Measurements from ENCODE around the gene MGAM2. TPM values are rescaled to one million over a fixed set of nuclear protein-coding genes. Genes with fewer than 3 reads are reported as not detected.

Gene MGAM2
- total and polyA plus RNA-seq, 10 donors, result 0.03 to 12.1 (median 3.0) TPM

DNA sequence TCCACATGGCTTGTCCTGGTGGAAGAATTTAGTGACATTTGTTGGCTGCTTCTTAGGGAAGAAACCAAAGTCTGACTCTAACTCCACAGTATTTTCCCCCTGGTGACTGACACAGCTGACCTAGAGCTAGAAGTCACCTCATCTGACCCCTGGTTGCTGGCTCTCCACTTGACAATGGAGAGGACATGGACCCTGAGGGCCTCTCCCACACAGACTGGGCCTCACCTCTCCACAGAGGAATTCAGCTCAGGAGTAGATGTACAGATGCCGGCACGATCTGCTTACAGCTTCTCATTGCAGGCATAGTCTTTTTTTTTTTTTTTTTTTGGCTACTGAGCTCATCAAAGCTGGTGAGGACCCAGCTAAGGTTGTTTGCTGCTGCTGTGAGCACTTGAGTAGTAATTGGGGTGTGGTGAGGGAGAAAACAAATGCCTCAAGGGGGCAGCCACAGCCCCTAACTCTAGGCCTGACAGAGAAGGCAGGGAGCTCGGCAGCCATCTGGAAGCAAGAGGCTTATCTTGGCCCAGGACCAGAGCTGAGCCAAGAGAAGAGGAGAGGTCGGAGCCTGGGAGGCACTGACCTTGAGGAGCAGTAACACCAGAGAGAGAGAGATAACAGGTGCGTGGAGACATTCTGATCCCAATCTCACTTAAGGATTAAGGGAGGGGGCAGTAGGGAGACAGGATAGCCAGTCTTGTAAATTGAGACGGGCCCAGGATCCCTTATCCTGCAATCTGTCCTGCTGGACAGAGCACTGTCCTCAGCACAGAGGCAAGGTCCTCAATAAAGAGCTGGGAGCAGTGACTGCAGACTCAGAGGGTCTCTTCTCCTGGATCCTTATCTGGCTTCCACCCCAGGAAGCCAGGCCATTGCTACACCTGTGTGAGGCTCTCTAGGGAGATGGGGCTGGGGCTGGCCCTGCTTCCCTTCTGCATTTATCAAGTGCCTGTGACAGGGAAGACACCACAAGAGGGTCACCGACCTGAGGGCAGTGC is 136.9 kb downstream of the MGAM2 start:
- Histone ChIP-seq H3K27me3 (replicated peaks in 1 of 7) (peaks cover 0 to 12% (median 0%) of the 10 kb centered on the region in 7 donors), H3K9me3 (no peaks in the 10 kb centered on the region), H3K4me3 (no peak overlapping the region), H3K36me3 (no peaks in the 10 kb centered on the region), H3K27ac (no peak overlapping the region), H3K4me1 (no peaks in the 10 kb centered on the region)
- no peak for TF ChIP-seq CTCF (IDR thresholded peaks at IDR 0.05 in 8 of 11, conservative IDR thresholded peaks at IDR 0.05 in 3 of 11)
- WGBS, 5 donors, result 61 to 74% (median 67%) methylated on average over 7 of the region's 7 CpGs
- no peak for DNase-seq
- intact Hi-C loops (cut with DNase I; ENCODE audit: low total_unique reads), result no loop called here

DNA sequence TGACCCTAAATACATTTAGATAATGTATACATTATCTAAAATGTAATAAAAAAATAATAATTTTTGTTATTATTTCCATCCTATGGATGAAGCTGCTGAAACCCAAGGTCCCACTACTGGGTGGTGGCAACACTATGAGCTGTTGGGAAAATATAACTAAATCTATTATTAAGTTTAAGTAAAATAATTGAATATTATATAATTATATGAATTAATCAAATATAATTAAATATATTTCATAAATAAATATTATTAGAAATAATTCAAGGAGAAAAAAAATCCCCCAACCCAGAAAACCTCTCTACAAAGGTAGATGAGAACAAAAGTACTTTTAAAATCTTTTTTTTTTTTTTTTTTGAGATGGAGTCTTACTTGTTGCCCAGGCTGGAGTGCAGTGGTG is 138.4 kb downstream of the MGAM2 start:
- Histone ChIP-seq H3K4me3 (no peak overlapping the region), H3K9me3 (no peaks in the 10 kb centered on the region), H3K27ac (no peak overlapping the region), H3K4me1 (no peaks in the 10 kb centered on the region), H3K36me3 (no peaks in the 10 kb centered on the region), H3K27me3 (replicated peaks in 1 of 7) (peaks cover 0 to 4% (median 0%) of the 10 kb centered on the region in 7 donors)
- intact Hi-C loops (cut with DNase I; ENCODE audit: low total_unique reads), result no loop called here
- no peak for DNase-seq
- no peak for TF ChIP-seq POLR2AphosphoS5 (IDR thresholded peaks at IDR 0.05)

DNA sequence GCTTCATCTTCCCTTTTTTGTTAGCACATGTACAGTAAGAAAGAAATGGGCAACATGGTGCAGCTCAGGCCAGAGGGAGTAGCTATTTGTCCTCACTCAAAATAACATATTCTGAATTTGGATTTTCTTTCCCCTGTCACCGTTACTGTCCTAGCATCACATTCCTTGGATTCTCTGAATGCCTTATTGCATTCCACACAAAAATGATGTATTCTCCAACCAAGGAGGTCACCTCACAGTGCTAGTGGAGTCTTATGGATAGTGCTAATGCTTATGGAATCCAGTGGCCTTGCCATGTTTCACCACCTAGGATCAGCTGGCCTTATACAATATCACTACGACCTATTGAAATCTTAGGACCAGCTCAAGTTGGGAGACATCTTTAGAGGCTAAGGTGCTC is 139.2 kb downstream of the MGAM2 start:
- no peaks in the 10 kb centered on the region for H3K9me3 ChIP-seq
- intact Hi-C loops (cut with DNase I; ENCODE audit: low total_unique reads), result no loop called here
- DNase-seq, result no peak
- H3K4me3 ChIP-seq, result no peak overlapping the region
- H3K4me1 ChIP-seq, result no peaks in the 10 kb centered on the region
- H3K36me3 ChIP-seq, result no peaks in the 10 kb centered on the region
- TF ChIP-seq POLR2AphosphoS5 (IDR thresholded peaks at IDR 0.05), result no peak
- no peak for TF ChIP-seq CTCF (IDR thresholded peaks at IDR 0.05 in 8 of 11, conservative IDR thresholded peaks at IDR 0.05 in 3 of 11)
- no peak for TF ChIP-seq POLR2A (IDR thresholded peaks at IDR 0.05)
- no peaks in the 10 kb centered on the region for H3K27me3 ChIP-seq (replicated peaks in 1 of 7)
- WGBS, 5 donors, result 83 to 95% (median 87%) methylated on average over 2 of the region's 2 CpGs
- no peak overlapping the region for H3K27ac ChIP-seq

GRCh38 chr7:142257958-142258357 is 146.4 kb downstream of the MGAM2 start, which contains the start of gene PRSS58:
TSS of gene PRSS58 (minus strand) at chr7:142258058. CDS start at chr7:142257707, 351 bp downstream.
- Histone ChIP-seq H3K4me3 (no peak within 1 kb of the TSS), H3K4me1 (no peaks in the 10 kb centered on the region), H3K36me3 (no peaks in the 10 kb centered on the region), H3K9me3 (peaks cover 0 to 19% (median 5%) of the 10 kb centered on the region in 8 donors), H3K27ac (no peak within 1 kb of the TSS), H3K27me3 (replicated peaks in 1 of 7) (no peaks in the 10 kb centered on the region)
- TF ChIP-seq POLR2A (IDR thresholded peaks at IDR 0.05), result no peak
- TF ChIP-seq CTCF (IDR thresholded peaks at IDR 0.05 in 8 of 11, conservative IDR thresholded peaks at IDR 0.05 in 3 of 11), result no peak
- TF ChIP-seq POLR2AphosphoS5 (IDR thresholded peaks at IDR 0.05), result no peak
- intact Hi-C loops (cut with DNase I; ENCODE audit: low total_unique reads), result no loop called here
- WGBS, 5 donors, result 41 to 90% (median 62%) methylated on average over 1 of the region's 1 CpG
- no peak for DNase-seq

Data from spleen (tissue), 11 donors.